GM10248 (cell line): Measurements from ENCODE around the gene AMTN.
"Not testable (repeated sequence)": the region's sequence is repeated elsewhere in the genome, so short reads cannot be mapped to it uniquely, and the experiment has no call there.

ENCODE experiments used
- CTCF ChIA-PET: fragments of 300-600 bp; sonication (Branson Sonifier 250); formaldehyde crosslinking; extraction: SDS; loops from one replicate; lab custom pipeline; 2021; ENCODE audit warnings: antibody characterized with exemption; lab: Yijun Ruan, JAX
- POLR2A ChIA-PET: fragments of 350-650 bp; sonication (Branson Sonifier 250); formaldehyde crosslinking; extraction: SDS; loops from one replicate; lab custom pipeline; 2020; ENCODE audit warnings: antibody characterized with exemption; lab: Yijun Ruan, JAX
- DNase-seq: peaks from one replicate; pipeline ENCODE4 v3.0.0; 2012; ENCODE audit errors: extremely low spot score
- TF ChIP-seq, protein P1 (sequence below): IDR thresholded peaks from 2 replicates; pipeline ENCODE4 v1.5.1; 2012; ENCODE audit warnings: mild to moderate bottlenecking, low read depth; ENCODE audit errors: extremely low read depth, missing control alignments, control extremely low read depth

Gene AMTN, protein sequence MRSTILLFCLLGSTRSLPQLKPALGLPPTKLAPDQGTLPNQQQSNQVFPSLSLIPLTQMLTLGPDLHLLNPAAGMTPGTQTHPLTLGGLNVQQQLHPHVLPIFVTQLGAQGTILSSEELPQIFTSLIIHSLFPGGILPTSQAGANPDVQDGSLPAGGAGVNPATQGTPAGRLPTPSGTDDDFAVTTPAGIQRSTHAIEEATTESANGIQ

DNA sequence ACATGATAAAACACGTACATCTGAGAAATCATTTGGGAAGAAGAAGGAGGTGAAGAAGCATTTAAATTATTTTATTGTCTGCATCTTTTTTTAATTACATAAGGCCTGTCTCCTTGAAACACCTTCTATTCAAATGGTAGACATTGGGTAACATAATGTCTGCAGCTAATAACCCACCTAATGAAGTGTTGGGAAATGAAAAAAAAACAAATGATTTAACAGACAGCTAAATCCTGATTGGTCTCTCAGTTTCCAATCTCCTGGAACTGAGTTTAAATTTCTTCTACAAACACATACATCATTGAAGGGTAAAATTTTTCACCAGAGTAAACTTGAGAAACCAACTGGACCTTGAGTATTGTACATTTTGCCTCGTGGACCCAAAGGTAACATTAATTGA lies at the start of gene AMTN:
AMTN (plus strand) TSS at position 301 of the 400 bp plus-strand sequence. CDS start 209 bp downstream, outside the sequence.
- ChIA-PET CTCF (no interaction called here), POLR2A (no interaction called here)
- DNase-seq, result no peak
- TF ChIP-seq, protein P1, sequence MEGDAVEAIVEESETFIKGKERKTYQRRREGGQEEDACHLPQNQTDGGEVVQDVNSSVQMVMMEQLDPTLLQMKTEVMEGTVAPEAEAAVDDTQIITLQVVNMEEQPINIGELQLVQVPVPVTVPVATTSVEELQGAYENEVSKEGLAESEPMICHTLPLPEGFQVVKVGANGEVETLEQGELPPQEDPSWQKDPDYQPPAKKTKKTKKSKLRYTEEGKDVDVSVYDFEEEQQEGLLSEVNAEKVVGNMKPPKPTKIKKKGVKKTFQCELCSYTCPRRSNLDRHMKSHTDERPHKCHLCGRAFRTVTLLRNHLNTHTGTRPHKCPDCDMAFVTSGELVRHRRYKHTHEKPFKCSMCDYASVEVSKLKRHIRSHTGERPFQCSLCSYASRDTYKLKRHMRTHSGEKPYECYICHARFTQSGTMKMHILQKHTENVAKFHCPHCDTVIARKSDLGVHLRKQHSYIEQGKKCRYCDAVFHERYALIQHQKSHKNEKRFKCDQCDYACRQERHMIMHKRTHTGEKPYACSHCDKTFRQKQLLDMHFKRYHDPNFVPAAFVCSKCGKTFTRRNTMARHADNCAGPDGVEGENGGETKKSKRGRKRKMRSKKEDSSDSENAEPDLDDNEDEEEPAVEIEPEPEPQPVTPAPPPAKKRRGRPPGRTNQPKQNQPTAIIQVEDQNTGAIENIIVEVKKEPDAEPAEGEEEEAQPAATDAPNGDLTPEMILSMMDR, result no peak

DNA sequence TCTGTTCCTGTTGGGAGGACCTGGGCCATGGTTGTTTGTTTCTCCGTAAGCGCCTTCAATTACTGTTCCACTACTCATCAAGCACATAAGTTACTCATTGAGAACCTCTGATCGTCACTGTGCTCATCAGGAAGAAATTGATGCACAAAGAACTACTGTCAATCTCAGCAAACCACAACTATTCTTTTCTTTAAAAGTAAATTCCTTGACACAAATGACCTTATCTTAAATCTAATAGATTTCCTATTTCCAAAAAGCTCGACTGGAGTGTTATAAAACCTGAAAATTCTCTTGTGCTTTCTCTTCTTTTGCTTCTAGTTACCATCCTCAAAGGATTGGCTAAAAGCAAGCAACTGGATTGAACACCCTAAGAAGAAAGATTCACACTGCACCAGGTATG lies 46.5 kb upstream of the AMTN start, which contains the start of gene MUC7:
MUC7 (plus strand) TSS at position 301 of the 400 bp plus-strand sequence. CDS start 1,825 bp downstream, outside the sequence.
- POLR2A ChIA-PET, result no interaction called here
- TF ChIP-seq, protein P1, result no peak
- no peak for DNase-seq
- CTCF ChIA-PET, result no interaction called here

DNA sequence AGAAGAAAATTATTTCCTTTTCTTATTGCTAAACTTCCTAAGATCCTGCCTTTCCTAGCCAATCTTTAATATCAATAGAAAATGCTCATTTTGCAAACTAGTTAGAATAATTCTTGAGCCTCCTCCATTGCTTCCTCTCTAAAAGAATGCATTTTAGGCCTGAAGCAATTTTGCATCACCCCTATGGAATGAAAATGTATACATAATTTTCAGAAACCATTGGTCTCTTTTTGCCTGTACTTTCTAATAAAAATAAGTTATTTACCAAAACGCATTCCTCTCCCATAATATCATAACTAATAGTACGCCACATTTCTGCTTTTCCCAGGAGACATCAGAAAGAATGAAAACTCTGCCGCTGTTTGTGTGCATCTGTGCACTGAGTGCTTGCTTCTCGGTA lies 44.7 kb upstream of the AMTN start:
- CTCF ChIA-PET, result no interaction called here
- no peak for DNase-seq
- TF ChIP-seq, protein P1, result no peak
- POLR2A ChIA-PET, result no interaction called here

DNA sequence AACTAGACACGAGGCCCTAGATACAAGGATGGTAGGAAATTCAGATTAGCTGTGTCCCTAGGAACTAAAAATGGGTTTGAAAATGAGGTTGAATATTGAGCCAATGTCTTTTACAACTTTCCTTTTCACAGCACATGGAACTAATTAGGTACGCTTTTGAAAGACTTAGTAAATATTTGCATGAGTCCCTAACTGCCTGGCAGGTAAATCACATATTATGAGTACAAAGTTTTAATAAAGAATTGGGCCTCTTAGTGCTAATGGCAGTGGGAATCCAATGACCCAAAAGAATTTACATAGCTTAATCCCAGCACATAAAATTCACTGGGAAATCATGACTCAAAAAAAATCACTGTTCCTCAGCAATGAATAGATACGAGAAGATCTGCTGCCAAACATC lies 29.6 kb upstream of the AMTN start:
- CTCF ChIA-PET, result interaction anchor here (1.3 to 1.4 kb wide), 2 partner anchors 10 to 51 kb away, joined by 3 read pairs; no protein-coding TSS in a partner anchor
- POLR2A ChIA-PET, result no interaction called here
- no peak for DNase-seq
- TF ChIP-seq, protein P1, result no peak

DNA sequence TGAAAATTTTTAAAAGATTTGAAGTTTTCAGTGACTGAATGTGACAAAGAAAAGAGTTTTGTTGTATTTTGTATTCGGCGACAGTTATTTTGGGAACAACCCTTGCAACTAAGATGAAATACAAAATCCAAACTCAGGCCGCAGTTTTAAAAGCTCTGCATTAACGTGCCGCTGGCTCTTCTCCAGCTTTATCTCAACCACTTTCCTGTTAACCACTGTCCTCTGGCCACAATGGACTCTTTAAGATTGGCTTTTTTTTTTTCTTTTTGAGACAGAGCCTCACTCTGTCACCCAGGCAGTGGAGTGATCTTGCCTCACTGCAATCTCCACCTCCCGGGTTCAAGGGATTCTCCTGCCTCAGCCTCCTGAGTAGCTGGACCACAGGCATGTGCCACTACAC lies 22.1 kb upstream of the AMTN start:
- TF ChIP-seq, protein P1, result no peak
- POLR2A ChIA-PET, result no interaction called here
- no peak for DNase-seq
- CTCF ChIA-PET, result no interaction called here

DNA sequence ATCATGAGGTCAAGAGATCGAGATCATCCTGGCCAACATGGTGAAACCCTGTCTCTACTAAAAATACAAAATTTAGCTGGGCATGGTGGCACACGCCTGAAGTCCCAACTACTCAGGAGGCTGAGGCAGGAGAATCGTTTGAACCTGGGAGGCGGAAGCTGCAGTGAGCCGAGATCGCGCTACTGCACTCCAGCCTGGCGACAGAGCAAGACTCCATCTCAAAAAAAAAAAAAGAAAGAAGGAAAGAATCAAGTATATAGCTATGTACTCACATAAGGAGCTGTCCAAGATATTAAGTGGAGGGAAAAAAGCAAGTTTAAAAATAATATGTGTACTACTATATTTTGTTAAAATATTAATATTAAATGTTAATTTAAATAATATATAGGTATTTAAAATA lies 16.5 kb upstream of the AMTN start:
- POLR2A ChIA-PET, result not testable (repeated sequence)
- CTCF ChIA-PET, result interaction anchor here (1.4 to 2.0 kb wide), 2 partner anchors 10 to 185 kb away, joined by 4 to 9 read pairs; no protein-coding TSS in a partner anchor

DNA sequence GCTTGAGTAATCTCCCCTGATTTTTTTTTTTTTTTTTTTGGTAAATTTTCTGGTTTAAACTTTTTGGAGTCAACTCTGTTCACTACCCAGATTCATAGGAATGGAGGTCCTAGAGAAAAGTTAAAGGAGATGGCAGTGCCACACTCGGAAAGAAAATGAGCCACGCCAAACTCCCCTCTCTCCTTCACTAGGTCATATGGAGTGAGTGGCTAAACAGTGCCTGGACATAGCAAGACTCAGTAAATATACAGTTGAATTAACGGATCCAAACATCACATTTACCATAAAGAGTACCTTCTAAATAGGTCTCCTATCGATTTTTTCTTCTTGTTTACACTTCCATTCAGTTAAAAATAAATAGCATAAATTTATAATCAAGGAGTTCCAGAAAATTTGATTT lies 13.6 kb upstream of the AMTN start:
- ChIA-PET CTCF (interaction anchor here (1.0 to 2.5 kb wide), 7 partner anchors 14 to 244 kb away, joined by 3 to 9 read pairs (median 3); no protein-coding TSS in a partner anchor), POLR2A (no interaction called here)
- TF ChIP-seq, protein P1, result no peak
- no peak for DNase-seq

More for the DNA sequence above, 16.5 kb upstream of the AMTN start:
- not testable (repeated sequence) for DNase-seq
